Measurements from ENCODE around the gene PLBD1. TPM values are rescaled to one million over a fixed set of nuclear protein-coding genes. Genes with fewer than 3 reads are reported as not detected.

Gene PLBD1
- total RNA-seq, 1 experiment from 2014 or later, result 21.1 TPM

- Mint-ChIP-seq H3K27ac (ENCODE audit: unreplicated experiment) (no peak overlapping the region), H3K4me3 (ENCODE audit: unreplicated experiment) (no peak overlapping the region), H3K36me3 (ENCODE audit: insufficient read depth, unreplicated experiment) (no peaks in the 10 kb centered on the region), H3K4me1 (ENCODE audit: low read depth, unreplicated experiment) (no peaks in the 10 kb centered on the region), H3K9me3 (ENCODE audit: unreplicated experiment) (no peaks in the 10 kb centered on the region), H3K27me3 (ENCODE audit: insufficient read depth, unreplicated experiment) (no peaks in the 10 kb centered on the region)
- BruUV-seq (replicated peaks), result no TSS peak
- H3K4me1 ChIP-seq, result peaks cover 6% of the 10 kb centered on the region
- intact Hi-C loops (cut with micrococcal nuclease; ENCODE audit: unreplicated experiment), result no loop called here
- no peak for DNase-seq
- H3K36me3 ChIP-seq (ENCODE audit: control insufficient read depth, insufficient read depth, low read length), result no peaks in the 10 kb centered on the region
- no peaks in the 10 kb centered on the region for H3K27me3 ChIP-seq (replicated peaks; ENCODE audit: control insufficient read depth, insufficient read depth, low read length)
- ChIA-PET CTCF (no interaction called here), POLR2A (no interaction called here)
- TF ChIP-seq CTCF (IDR thresholded peaks at IDR 0.05; ENCODE audit: insufficient read depth in 1 of 2, low read depth in 1 of 2, low read length in 1 of 2, severe bottlenecking in 1 of 2, unreplicated experiment in 1 of 2), result no peak
- no peak overlapping the region for H3K4me3 ChIP-seq (ENCODE audit: low read depth, low read length)
- peaks cover 4% of the 10 kb centered on the region; the same call in 1 of the 2 replicates for H3K9me3 ChIP-seq
These were observed 9.7 kb downstream of the PLBD1 start for GRCh38 chr12:14557966-14558365.

- no peak overlapping the region for H3K4me3 ChIP-seq (ENCODE audit: low read depth, low read length)
- no peaks in the 10 kb centered on the region for H3K27me3 Mint-ChIP-seq (ENCODE audit: insufficient read depth, unreplicated experiment)
- H3K4me1 Mint-ChIP-seq (ENCODE audit: low read depth, unreplicated experiment), result no peaks in the 10 kb centered on the region
- no peaks in the 10 kb centered on the region for H3K27me3 ChIP-seq (replicated peaks; ENCODE audit: control insufficient read depth, insufficient read depth, low read length)
- no peak for DNase-seq
- H3K36me3 Mint-ChIP-seq (ENCODE audit: insufficient read depth, unreplicated experiment), result no peaks in the 10 kb centered on the region
- H3K27ac Mint-ChIP-seq (ENCODE audit: unreplicated experiment), result no peak overlapping the region
- H3K9me3 ChIP-seq, result peaks cover 11% of the 10 kb centered on the region; the same call in 1 of the 2 replicates
- BruUV-seq (replicated peaks), result no TSS peak
- intact Hi-C loops (cut with micrococcal nuclease; ENCODE audit: unreplicated experiment), result no loop called here
- no peaks in the 10 kb centered on the region for H3K9me3 Mint-ChIP-seq (ENCODE audit: unreplicated experiment)
- CTCF ChIA-PET, result interaction anchor here (1.1 kb wide), 1 partner anchor 41 kb away, joined by 3 read pairs; no protein-coding TSS in a partner anchor
- H3K36me3 ChIP-seq (ENCODE audit: control insufficient read depth, insufficient read depth, low read length), result no peaks in the 10 kb centered on the region
- POLR2A ChIA-PET, result no interaction called here
- H3K4me3 Mint-ChIP-seq (ENCODE audit: unreplicated experiment), result no peak overlapping the region
- no peak for TF ChIP-seq CTCF (IDR thresholded peaks at IDR 0.05; ENCODE audit: insufficient read depth in 1 of 2, low read depth in 1 of 2, low read length in 1 of 2, severe bottlenecking in 1 of 2, unreplicated experiment in 1 of 2)
- H3K4me1 ChIP-seq, result no peaks in the 10 kb centered on the region
These were observed 13.2 kb downstream of the PLBD1 start for GRCh38 chr12:14554281-14555007.

- no peaks in the 10 kb centered on the region for H3K4me1 Mint-ChIP-seq (ENCODE audit: low read depth, unreplicated experiment)
- no peaks in the 10 kb centered on the region for H3K27me3 ChIP-seq (replicated peaks; ENCODE audit: control insufficient read depth, insufficient read depth, low read length)
- BruUV-seq (replicated peaks), result no TSS peak
- H3K27ac Mint-ChIP-seq (ENCODE audit: unreplicated experiment), result no peak overlapping the region
- H3K36me3 Mint-ChIP-seq (ENCODE audit: insufficient read depth, unreplicated experiment), result no peaks in the 10 kb centered on the region
- H3K4me3 Mint-ChIP-seq (ENCODE audit: unreplicated experiment), result no peak overlapping the region
- no peak overlapping the region for H3K4me3 ChIP-seq (ENCODE audit: low read depth, low read length)
- DNase-seq, result no peak
- no peaks in the 10 kb centered on the region for H3K4me1 ChIP-seq
- ChIA-PET POLR2A (no interaction called here), CTCF (no interaction called here)
- TF ChIP-seq CTCF (IDR thresholded peaks at IDR 0.05; ENCODE audit: insufficient read depth in 1 of 2, low read depth in 1 of 2, low read length in 1 of 2, severe bottlenecking in 1 of 2, unreplicated experiment in 1 of 2), result no peak
- no peaks in the 10 kb centered on the region for H3K36me3 ChIP-seq (ENCODE audit: control insufficient read depth, insufficient read depth, low read length)
- H3K9me3 Mint-ChIP-seq (ENCODE audit: unreplicated experiment), result no peaks in the 10 kb centered on the region
- peaks cover 8% of the 10 kb centered on the region; the same call in 1 of the 2 replicates for H3K9me3 ChIP-seq
- H3K27me3 Mint-ChIP-seq (ENCODE audit: insufficient read depth, unreplicated experiment), result no peaks in the 10 kb centered on the region
- intact Hi-C loops (cut with micrococcal nuclease; ENCODE audit: unreplicated experiment), result no loop called here
These were observed 19.1 kb downstream of the PLBD1 start for GRCh38 chr12:14548609-14549008.
